Fibroblast of the aortic adventitia (primary cell): Measurements from ENCODE around the gene MAML3. TPM values are rescaled to one million over a fixed set of nuclear protein-coding genes. Genes with fewer than 3 reads are reported as not detected.

Experiments used
- DNase-seq: peaks from one replicate; pipeline ENCODE4 v3.0.0-alpha.2; 2010; ENCODE audit warnings: low read depth
- H3K4me3 ChIP-seq: 2 replicates; pipeline ENCODE4 v1.5.1; 2011; ENCODE audit warnings: low read depth, mild to moderate bottlenecking, control low read depth, low read length, moderate library complexity
- CTCF ChIP-seq: IDR thresholded peaks from 2 replicates; pipeline ENCODE4 v1.5.1; 2011; ENCODE audit warnings: mild to moderate bottlenecking, low read length, control low read depth, inconsistent platforms; ENCODE audit not compliant: insufficient read depth
- total RNA-seq: library from RNA; depleted of rRNA; stranded (reverse); fragments of >200 nt; gene quantifications from 2 replicates; pipeline ENCODE4 v1.2.3, GENCODE V29; 2012; ENCODE audit warnings: low replicate concordance

MAML3 gene
- total RNA-seq, 1 donor = 4.6 TPM

DNA sequence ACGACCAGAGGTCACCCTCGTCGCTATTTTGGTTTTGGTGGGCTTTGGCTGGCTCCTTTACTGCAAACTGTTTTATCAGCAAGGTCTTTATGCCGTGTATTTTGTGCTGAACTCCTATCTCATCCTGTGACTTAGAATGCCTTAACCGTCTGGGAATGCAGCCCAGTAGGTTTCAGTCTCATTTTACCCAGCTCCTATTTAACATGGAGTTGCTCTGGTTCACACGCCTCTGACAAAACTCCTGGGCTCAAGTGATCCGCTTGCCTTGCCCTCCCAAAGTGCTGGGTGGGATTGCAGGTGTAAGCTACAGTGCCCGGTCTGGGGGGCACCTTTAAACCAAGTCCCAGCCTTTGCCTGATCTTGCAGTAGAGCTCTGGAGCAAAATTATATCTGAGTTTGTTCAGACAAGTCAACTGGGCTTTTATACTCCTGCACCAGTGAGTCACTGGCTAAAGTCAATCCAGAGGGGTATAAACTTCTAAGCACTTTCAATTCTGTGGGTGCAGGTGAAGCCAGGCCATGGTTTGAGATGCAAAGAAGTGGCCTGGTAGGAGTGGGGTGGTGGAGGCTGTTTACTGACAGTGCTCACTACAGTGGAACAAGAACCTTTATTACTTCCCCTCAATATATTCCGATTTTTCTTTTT is 438.1 kb downstream of the MAML3 start:
- DNase-seq = peak; percentile 11
- TF ChIP-seq CTCF = no peak
- H3K4me3 ChIP-seq = no peak overlapping the region

GRCh38 chr4:139712882-139713281 is 441.1 kb downstream of the MAML3 start:
- no peak for DNase-seq
- no peak overlapping the region for H3K4me3 ChIP-seq
- TF ChIP-seq CTCF = no peak

DNA sequence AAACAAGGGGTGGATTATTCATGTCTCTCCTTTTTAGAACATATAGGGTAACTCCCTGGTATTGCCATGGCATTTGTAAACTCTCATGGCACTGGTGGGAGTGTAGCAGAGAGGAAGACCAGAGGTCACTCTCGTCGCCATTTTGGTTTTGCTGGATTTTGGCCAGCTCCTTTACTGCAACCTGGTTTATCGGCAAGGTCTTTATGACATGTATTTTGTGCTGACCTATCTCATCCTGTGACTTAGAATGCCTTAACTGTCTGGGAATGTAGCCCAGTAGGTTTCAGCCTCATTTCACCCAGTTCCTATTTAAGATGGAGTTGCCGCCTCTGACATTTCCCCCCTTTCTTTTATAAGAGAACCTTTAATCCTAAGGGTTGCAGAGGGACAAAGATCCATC is 442.5 kb downstream of the MAML3 start:
- DNase-seq = peak; percentile 51
- no peak for TF ChIP-seq CTCF
- H3K4me3 ChIP-seq = no peak overlapping the region

- no peak for DNase-seq
- no peak for TF ChIP-seq CTCF
- no peak overlapping the region for H3K4me3 ChIP-seq
Observed at GRCh38 chr4:139710073-139710472, 443.9 kb downstream of the MAML3 start.

DNA sequence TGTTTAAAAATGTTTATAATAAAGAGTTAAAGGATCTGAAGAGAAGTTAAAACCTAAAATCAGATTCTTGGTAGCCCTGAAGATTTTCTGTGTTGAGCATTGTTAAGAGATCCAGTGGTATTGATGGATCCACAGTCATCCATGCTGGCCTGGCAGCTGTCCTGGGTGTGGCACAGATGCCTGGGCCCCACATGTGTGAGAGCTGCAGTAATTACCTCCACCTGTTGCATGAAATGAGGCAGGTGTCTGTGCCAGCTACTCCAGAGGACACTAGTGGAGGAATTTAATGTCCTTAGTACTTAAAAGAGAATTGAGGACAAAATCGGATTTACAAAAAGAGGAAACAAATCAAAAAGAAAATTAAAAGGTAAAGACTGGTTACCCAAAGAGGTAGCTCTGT is 444.3 kb downstream of the MAML3 start:
- no peak for TF ChIP-seq CTCF
- DNase-seq = no peak
- H3K4me3 ChIP-seq = no peak overlapping the region

DNA sequence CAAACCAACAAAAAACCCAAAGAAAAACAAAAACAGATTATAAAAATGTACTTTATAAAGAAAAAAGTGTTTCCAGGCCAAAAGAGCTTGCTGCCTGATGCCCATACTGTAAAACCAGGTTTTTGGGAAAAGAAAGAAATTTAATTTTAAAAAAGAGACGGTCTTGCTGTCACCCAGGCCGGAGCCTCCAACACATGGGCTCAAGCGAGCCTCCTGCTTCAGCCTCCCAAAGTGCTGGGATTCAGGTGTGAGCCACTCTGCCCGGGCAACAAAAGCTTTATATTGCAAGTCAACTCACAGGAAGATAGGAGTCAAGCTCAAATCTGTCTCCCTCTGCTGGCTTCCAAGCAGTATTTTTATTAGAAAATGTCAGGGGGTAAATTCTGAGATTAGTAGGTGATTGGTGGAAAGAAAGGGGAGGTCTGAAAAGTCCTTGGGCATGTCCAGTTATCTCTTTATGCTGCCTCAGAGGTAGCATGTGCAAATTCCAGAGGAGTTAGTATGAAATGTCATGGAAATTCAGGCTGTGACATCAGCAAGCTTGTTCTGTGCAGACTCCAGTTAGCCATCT is 449.0 kb downstream of the MAML3 start:
- peak; percentile 27 for DNase-seq
- H3K4me3 ChIP-seq = no peak overlapping the region
- TF ChIP-seq CTCF = no peak

GRCh38 chr4:139700568-139700967 is 453.4 kb downstream of the MAML3 start:
- no peak for TF ChIP-seq CTCF
- H3K4me3 ChIP-seq = no peak overlapping the region
- no peak for DNase-seq
